ENCODE data around the gene ZSCAN5A. TPM values are rescaled to one million over a fixed set of nuclear protein-coding genes. Genes with fewer than 3 reads are reported as not detected.

ZSCAN5A gene
- 10 to 100 TPM in 1 of 3 donors, 1 to 10 TPM in 2; 6.7 to 10.2 (median 7.9) TPM for total RNA-seq
- 11.8 TPM for total RNA-seq (2013)

- Mint-ChIP-seq H3K27ac (peak within 1 kb of the TSS; percentile 97 to 98), H3K4me1 (peaks cover 21 to 39% of the 10 kb centered on the region in 2 donors), H3K27me3 (ENCODE audit: low read depth in 2 of 2) (peaks cover 0 to under 1% of the 10 kb centered on the region in 2 donors), H3K4me3 (peak within 1 kb of the TSS; percentile 98), H3K9me3 (no peaks in the 10 kb centered on the region), H3K36me3 (no peaks in the 10 kb centered on the region)
- no peaks in the 10 kb centered on the region for H3K9me3 ChIP-seq (ENCODE audit: control insufficient read depth, insufficient read depth, low read length)
- no peak for TF ChIP-seq CTCF (IDR thresholded peaks at IDR 0.05)
- intact Hi-C loops (cut with micrococcal nuclease): loop anchor here (1.0 to 10.0 kb wide), 4 partner anchors 79 to 660 kb away; partner anchors contain the start of genes U2AF2, ZNF444, ZNF582 and ZNF787
- no peaks in the 10 kb centered on the region for H3K36me3 ChIP-seq (ENCODE audit: control insufficient read depth, insufficient read depth, low read length)
- WGBS (ENCODE audit: insufficient coverage): under 1% methylated on average over 47 of the region's 47 CpGs
- peak within 1 kb of the TSS; percentile 94 for H3K27ac ChIP-seq (ENCODE audit: low read length)
- no peaks in the 10 kb centered on the region for H3K27me3 ChIP-seq (ENCODE audit: control insufficient read depth, insufficient read depth, low read length)
- ATAC-seq (peak; percentile 77 to 89 (median 83)), DNase-seq (peak; percentile 94 to 98)
- peaks cover 13% of the 10 kb centered on the region for H3K4me1 ChIP-seq (ENCODE audit: control insufficient read depth, insufficient read depth, low read length)
- H3K4me3 ChIP-seq (ENCODE audit: low read length): peak within 1 kb of the TSS; percentile 77
Observed at GRCh38 chr19:56314381-56315076, at the start of gene ZSCAN5A. ZSCAN5A (minus strand) TSS chr19:56314839; CDS start chr19:56225046, 89,793 bp downstream.

GRCh38 chr19:56360841-56361240 lies 46.2 kb upstream of the ZSCAN5A start:
- Histone ChIP-seq H3K36me3 (ENCODE audit: control insufficient read depth, insufficient read depth, low read length) (no peaks in the 10 kb centered on the region), H3K4me3 (ENCODE audit: low read length) (no peak overlapping the region), H3K27me3 (ENCODE audit: control insufficient read depth, insufficient read depth, low read length) (no peaks in the 10 kb centered on the region), H3K9me3 (ENCODE audit: control insufficient read depth, insufficient read depth, low read length) (peaks cover 8% of the 10 kb centered on the region), H3K4me1 (ENCODE audit: control insufficient read depth, insufficient read depth, low read length) (no peaks in the 10 kb centered on the region), H3K27ac (ENCODE audit: low read length) (no peak overlapping the region)
- peaks cover 34% of the 10 kb centered on the region for H3K36me3 Mint-ChIP-seq
- ATAC-seq (no peak), DNase-seq (no peak)
- no peak overlapping the region for H3K27ac Mint-ChIP-seq
- 100% methylated on average over 1 of the region's 2 CpGs for WGBS (ENCODE audit: insufficient coverage)
- intact Hi-C loops (cut with micrococcal nuclease): no loop called here
- no peak overlapping the region for H3K4me3 Mint-ChIP-seq
- no peak for TF ChIP-seq CTCF (IDR thresholded peaks at IDR 0.05)
- peaks cover 10 to 16% of the 10 kb centered on the region in 2 donors for H3K9me3 Mint-ChIP-seq
- no peaks in the 10 kb centered on the region for H3K4me1 Mint-ChIP-seq
- no peaks in the 10 kb centered on the region for H3K27me3 Mint-ChIP-seq (ENCODE audit: low read depth in 2 of 2)

GRCh38 chr19:56356944-56357343 lies 42.3 kb upstream of the ZSCAN5A start:
- Mint-ChIP-seq H3K4me1 (no peaks in the 10 kb centered on the region), H3K27ac (no peak overlapping the region), H3K36me3 (peaks cover 24% of the 10 kb centered on the region), H3K9me3 (peaks cover 6 to 10% of the 10 kb centered on the region in 2 donors), H3K27me3 (ENCODE audit: low read depth in 2 of 2) (no peaks in the 10 kb centered on the region), H3K4me3 (no peak overlapping the region)
- H3K4me3 ChIP-seq (ENCODE audit: low read length): no peak overlapping the region
- no peaks in the 10 kb centered on the region for H3K27me3 ChIP-seq (ENCODE audit: control insufficient read depth, insufficient read depth, low read length)
- 100% methylated on average over 1 of the region's 2 CpGs for WGBS (ENCODE audit: insufficient coverage)
- no peak for TF ChIP-seq CTCF (IDR thresholded peaks at IDR 0.05)
- H3K9me3 ChIP-seq (ENCODE audit: control insufficient read depth, insufficient read depth, low read length): peaks cover 2% of the 10 kb centered on the region
- H3K4me1 ChIP-seq (ENCODE audit: control insufficient read depth, insufficient read depth, low read length): no peaks in the 10 kb centered on the region
- intact Hi-C loops (cut with micrococcal nuclease): no loop called here
- no peaks in the 10 kb centered on the region for H3K36me3 ChIP-seq (ENCODE audit: control insufficient read depth, insufficient read depth, low read length)
- no peak for ATAC-seq
- no peak for DNase-seq
- no peak overlapping the region for H3K27ac ChIP-seq (ENCODE audit: low read length)
